HL-60 (cell line): ENCODE results near the gene EGLN3.

ENCODE experiments used
- DNase-seq, 2 experiments: peaks; one replicate each; pipeline ENCODE4 v3.0.0-alpha.2; 2010 to 2020; ENCODE audit warnings: low read depth in 1 of 2, low spot score in 1 of 2
- H3K27ac ChIP-seq: fragments of 250-450 bp; sonication (Bioruptor Pico); replicated peaks from 2 replicates; pipeline ENCODE4 v1.5.1; 2020; ENCODE audit warnings: mild to moderate bottlenecking, moderate library complexity
- H3K27me3 ChIP-seq: fragments of 250-450 bp; sonication (Bioruptor Pico); 2 replicates; pipeline ENCODE4 v1.5.1; 2021; ENCODE audit warnings: mild to moderate bottlenecking, moderate library complexity; ENCODE audit not compliant: insufficient read depth, poor library complexity, severe bottlenecking
- H3K4me3 ChIP-seq: replicated peaks from 2 replicates; pipeline ENCODE4 v1.5.1; 2011; ENCODE audit warnings: mild to moderate bottlenecking, control low read depth, low read length; ENCODE audit not compliant: insufficient read depth
- CTCF ChIP-seq: IDR thresholded peaks from one replicate; pipeline ENCODE4 v1.5.1; 2011; ENCODE audit warnings: low read length, control low read depth, inconsistent platforms; ENCODE audit not compliant: insufficient read depth
- GABPA ChIP-seq: IDR thresholded peaks from 2 replicates; pipeline ENCODE4 v1.6.1; 2012; ENCODE audit warnings: low read depth
- POLR2AphosphoS5 ChIP-seq: IDR thresholded peaks from 2 replicates; pipeline ENCODE4 v1.6.1; 2012; ENCODE audit warnings: low read depth
- REST ChIP-seq: IDR thresholded peaks from 2 replicates; pipeline ENCODE4 v1.6.1; 2012; ENCODE audit warnings: low read depth; ENCODE audit not compliant: insufficient replicate concordance
- SPI1 ChIP-seq: IDR thresholded peaks from 2 replicates; pipeline ENCODE4 v1.6.1; 2012; ENCODE audit warnings: low read depth, mild to moderate bottlenecking, borderline replicate concordance

Gene EGLN3

GRCh38 chr14:33996462-33996861, 45.6 kb upstream of the EGLN3 start:
- Histone ChIP-seq H3K4me3 (no peak overlapping the region), H3K27ac (no peak overlapping the region), H3K27me3 (no peaks in the 10 kb centered on the region)
- no peak for DNase-seq
- TF ChIP-seq REST (no peak), GABPA (no peak), CTCF (no peak), POLR2AphosphoS5 (no peak), SPI1 (no peak)

GRCh38 chr14:33993246-33993645, 42.4 kb upstream of the EGLN3 start:
- TF ChIP-seq CTCF, result no peak
- H3K27ac ChIP-seq, result no peak overlapping the region
- no peak for DNase-seq

GRCh38 chr14:33992274-33993007, 41.6 kb upstream of the EGLN3 start:
- Histone ChIP-seq H3K27ac (no peak overlapping the region), H3K27me3 (no peaks in the 10 kb centered on the region), H3K4me3 (no peak overlapping the region)
- DNase-seq, result no peak
- TF ChIP-seq SPI1 (no peak), GABPA (no peak), CTCF (no peak), REST (no peak), POLR2AphosphoS5 (no peak)

More at GRCh38 chr14:33993246-33993645, 42.4 kb upstream of the EGLN3 start:
- Histone ChIP-seq H3K4me3 (no peak overlapping the region), H3K27me3 (no peaks in the 10 kb centered on the region)

GRCh38 chr14:33990790-33991189, 39.9 kb upstream of the EGLN3 start:
- H3K4me3 ChIP-seq, result no peak overlapping the region
- H3K27ac ChIP-seq, result no peak overlapping the region
- no peak for TF ChIP-seq GABPA
- no peak for TF ChIP-seq REST
- TF ChIP-seq CTCF, result no peak
- TF ChIP-seq POLR2AphosphoS5, result no peak
- TF ChIP-seq SPI1, result no peak
- no peaks in the 10 kb centered on the region for H3K27me3 ChIP-seq
- DNase-seq, result no peak
